ENCODE results near the gene DBNL.

Gene DBNL

DNA sequence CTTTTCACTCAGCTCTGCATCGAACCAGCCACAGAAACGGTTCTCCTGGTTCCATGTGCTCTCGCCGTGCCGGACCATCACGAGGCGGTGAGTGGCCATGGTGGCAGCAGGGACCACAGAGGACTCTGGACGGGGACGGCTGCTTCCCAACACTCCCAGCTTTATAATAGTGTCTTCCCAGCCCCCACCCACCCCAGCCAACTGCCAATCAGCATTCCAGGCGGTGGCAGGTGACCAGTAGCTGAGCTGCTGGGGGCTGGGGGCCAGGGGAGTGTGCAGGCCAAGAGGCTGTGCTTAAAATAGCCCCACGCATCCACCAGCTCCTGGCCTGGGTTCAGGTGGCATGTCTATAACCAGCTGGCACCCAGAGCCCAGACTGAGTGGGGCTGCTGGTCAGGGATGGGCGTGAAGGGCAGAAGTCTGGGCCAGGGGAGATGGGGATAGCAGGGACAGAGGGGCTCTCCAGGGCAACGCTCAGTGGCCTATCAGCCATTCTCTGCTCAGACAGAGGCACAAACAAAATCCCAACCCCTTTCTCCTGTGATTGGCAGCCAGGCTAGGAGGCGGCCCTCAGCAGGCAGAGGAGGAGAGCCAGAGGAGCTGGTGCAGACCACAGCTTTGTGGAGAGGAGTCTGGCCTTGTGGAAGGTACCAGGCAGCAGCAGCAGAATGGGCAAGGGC lies 21.1 kb downstream of the DBNL start, which contains the start of gene PGAM2:
Gene PGAM2 (minus strand): TSS at position 137 of the 680 bp plus-strand sequence. CDS start 38 bp downstream, at position 99.
- TF ChIP-seq GLIS3 (CRISPR knock-in tag; IDR thresholded peaks at IDR 0.05) (0 out of 2 replicates have a peak, but pooled peaks have one; percentile 2), CSDC2 (CRISPR knock-in tag; IDR thresholded peaks at IDR 0.05) (no peak)
- peak; percentile 64 for ATAC-seq

DNA sequence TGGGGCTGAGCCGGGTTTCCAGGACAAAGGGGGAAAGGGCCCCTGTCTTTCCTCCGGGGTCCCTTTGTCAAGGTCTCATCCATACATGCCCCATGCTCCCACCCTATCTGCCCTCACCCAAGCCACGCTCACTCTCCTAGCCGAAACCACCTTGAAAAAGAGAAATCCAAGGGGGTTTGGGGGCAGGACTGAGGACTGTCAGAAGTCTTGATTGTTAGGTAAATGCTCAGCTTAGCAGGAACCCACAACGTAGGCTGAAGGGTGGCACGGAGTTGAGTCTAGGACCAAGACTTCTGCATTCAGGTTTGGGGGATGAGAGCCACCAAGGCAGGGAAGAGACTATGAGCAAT lies 21.6 kb downstream of the DBNL start:
- TF ChIP-seq ARNTL (CRISPR knock-in tag; IDR thresholded peaks at IDR 0.05; ENCODE audit: borderline replicate concordance, low read depth) (peak; percentile 37; the same call in 1 of the 2 replicates), ZFP30 (CRISPR knock-in tag; IDR thresholded peaks at IDR 0.05) (no peak)
- ATAC-seq = no peak

DNA sequence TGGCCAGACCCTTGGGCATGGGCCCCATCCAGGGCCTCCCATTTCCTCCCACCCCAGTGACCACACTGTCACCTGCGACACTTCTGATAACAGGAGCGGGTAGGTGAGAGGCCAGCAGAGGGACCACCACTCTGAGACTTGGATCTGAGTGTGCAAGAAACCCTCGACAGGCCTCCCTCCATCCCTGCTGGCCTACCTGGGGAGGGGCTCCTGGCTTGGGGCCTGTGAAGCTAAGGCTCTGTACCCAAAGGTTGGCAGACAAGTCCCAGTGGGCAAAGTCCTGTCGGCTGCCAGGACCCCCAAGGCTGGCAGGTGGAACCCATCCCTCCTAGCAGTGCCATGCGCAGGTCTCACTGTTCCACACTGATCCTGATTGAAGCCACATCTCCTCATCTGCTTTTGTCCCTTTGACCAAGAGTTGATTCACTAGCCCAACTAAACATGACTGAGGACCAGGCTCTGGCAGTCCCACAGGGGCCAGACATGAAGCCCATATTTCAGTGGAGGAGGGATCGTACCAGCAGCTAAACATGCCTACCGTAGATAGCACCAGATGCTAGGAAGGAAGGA lies 22.1 kb downstream of the DBNL start:
- TF ChIP-seq ZNF565 (CRISPR knock-in tag; conservative IDR thresholded peaks at IDR 0.05; ENCODE audit: low read depth) = no peak
- ATAC-seq = peak; percentile 0

DNA sequence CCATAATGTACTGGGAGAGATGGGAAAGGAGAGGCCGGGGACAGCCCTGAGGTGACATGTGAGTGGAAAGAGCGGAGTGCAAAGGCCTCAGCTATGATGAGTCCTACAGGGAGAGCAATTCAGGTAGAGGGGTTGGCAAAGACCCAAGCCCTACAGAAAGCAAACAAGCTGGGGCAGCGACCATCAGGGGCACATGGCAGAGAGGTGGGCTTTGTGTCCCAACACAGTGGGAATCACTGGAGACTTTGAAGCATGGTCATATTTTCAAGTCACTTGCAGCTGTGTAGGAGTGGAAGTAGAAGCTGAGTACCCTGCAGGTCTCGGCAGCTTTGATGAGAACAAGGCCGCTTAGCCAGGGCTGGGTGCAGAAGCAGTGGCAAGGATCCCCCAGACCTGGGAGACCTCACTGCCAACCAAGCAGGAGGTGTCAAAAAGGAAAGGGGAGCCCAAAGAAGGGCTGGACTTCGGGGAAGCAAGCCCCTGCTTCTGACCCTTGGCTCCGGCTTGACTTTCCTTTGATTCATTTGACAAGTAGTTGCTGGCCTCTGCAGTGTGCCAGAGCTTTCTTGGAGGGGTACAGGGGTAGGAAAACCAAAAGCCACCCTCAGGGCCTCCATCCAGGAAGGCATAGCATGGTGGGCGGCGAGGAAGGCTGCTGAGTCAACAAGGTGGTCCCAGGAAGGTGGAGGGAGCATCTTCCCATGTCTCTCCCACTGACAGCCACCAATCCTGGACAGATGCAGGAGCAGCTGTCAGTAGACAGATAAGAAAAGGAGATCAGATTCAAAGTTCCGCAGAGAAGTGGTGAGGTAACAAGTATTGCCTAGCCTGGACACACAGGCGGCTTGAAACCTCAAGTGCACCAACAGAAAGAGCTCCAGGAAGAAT lies 22.8 kb downstream of the DBNL start:
- peak; percentile 54 for TF ChIP-seq ZC3H10 (CRISPR knock-in tag; IDR thresholded peaks at IDR 0.05)
- no peak; the same call in 1 of the 2 replicates for TF ChIP-seq RARB (CRISPR knock-in tag; IDR thresholded peaks at IDR 0.05)
- TF ChIP-seq OSR1 (CRISPR knock-in tag; IDR thresholded peaks at IDR 0.05) = no peak
- no peak for TF ChIP-seq CSDC2 (CRISPR knock-in tag; IDR thresholded peaks at IDR 0.05)
- 0 out of 2 replicates have a peak, but pooled peaks have one; percentile 71 for TF ChIP-seq ZNF565 (CRISPR knock-in tag; conservative IDR thresholded peaks at IDR 0.05; ENCODE audit: low read depth)
- TF ChIP-seq, protein P1, sequence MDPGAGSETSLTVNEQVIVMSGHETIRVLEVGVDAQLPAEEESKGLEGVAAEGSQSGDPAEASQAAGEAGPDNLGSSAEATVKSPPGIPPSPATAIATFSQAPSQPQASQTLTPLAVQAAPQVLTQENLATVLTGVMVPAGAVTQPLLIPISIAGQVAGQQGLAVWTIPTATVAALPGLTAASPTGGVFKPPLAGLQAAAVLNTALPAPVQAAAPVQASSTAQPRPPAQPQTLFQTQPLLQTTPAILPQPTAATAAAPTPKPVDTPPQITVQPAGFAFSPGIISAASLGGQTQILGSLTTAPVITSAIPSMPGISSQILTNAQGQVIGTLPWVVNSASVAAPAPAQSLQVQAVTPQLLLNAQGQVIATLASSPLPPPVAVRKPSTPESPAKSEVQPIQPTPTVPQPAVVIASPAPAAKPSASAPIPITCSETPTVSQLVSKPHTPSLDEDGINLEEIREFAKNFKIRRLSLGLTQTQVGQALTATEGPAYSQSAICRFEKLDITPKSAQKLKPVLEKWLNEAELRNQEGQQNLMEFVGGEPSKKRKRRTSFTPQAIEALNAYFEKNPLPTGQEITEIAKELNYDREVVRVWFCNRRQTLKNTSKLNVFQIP (CRISPR knock-in tag; IDR thresholded peaks at IDR 0.05; ENCODE audit: borderline replicate concordance, low read depth) = no peak
- TF ChIP-seq ISL1 (CRISPR knock-in tag; IDR thresholded peaks at IDR 0.05) = no peak
- no peak for TF ChIP-seq TOX (CRISPR knock-in tag; IDR thresholded peaks at IDR 0.05; ENCODE audit: borderline replicate concordance)
- no peak for TF ChIP-seq SNAI2 (CRISPR knock-in tag; IDR thresholded peaks at IDR 0.05)
- TF ChIP-seq ZNF8 (CRISPR knock-in tag; IDR thresholded peaks at IDR 0.05) = no peak
- TF ChIP-seq ZNF70 (CRISPR knock-in tag; IDR thresholded peaks at IDR 0.05) = no peak
- TF ChIP-seq ZFP30 (CRISPR knock-in tag; IDR thresholded peaks at IDR 0.05) = no peak
- TF ChIP-seq, protein P2, sequence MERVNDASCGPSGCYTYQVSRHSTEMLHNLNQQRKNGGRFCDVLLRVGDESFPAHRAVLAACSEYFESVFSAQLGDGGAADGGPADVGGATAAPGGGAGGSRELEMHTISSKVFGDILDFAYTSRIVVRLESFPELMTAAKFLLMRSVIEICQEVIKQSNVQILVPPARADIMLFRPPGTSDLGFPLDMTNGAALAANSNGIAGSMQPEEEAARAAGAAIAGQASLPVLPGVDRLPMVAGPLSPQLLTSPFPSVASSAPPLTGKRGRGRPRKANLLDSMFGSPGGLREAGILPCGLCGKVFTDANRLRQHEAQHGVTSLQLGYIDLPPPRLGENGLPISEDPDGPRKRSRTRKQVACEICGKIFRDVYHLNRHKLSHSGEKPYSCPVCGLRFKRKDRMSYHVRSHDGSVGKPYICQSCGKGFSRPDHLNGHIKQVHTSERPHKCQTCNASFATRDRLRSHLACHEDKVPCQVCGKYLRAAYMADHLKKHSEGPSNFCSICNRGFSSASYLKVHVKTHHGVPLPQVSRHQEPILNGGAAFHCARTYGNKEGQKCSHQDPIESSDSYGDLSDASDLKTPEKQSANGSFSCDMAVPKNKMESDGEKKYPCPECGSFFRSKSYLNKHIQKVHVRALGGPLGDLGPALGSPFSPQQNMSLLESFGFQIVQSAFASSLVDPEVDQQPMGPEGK (CRISPR knock-in tag; IDR thresholded peaks at IDR 0.05; ENCODE audit: borderline replicate concordance) = no peak
- TF ChIP-seq GLIS3 (CRISPR knock-in tag; IDR thresholded peaks at IDR 0.05) = peak; percentile 14
- no peak for TF ChIP-seq TCF4 (CRISPR knock-in tag; IDR thresholded peaks at IDR 0.05; ENCODE audit: borderline replicate concordance)
- TF ChIP-seq PPARA (CRISPR knock-in tag; IDR thresholded peaks at IDR 0.05; ENCODE audit: borderline replicate concordance) = no peak
- no peak for TF ChIP-seq BACH2 (CRISPR knock-in tag; IDR thresholded peaks at IDR 0.05; ENCODE audit: borderline replicate concordance)
- no peak for TF ChIP-seq ZFP3 (CRISPR knock-in tag; IDR thresholded peaks at IDR 0.05)
- TF ChIP-seq, protein P3, sequence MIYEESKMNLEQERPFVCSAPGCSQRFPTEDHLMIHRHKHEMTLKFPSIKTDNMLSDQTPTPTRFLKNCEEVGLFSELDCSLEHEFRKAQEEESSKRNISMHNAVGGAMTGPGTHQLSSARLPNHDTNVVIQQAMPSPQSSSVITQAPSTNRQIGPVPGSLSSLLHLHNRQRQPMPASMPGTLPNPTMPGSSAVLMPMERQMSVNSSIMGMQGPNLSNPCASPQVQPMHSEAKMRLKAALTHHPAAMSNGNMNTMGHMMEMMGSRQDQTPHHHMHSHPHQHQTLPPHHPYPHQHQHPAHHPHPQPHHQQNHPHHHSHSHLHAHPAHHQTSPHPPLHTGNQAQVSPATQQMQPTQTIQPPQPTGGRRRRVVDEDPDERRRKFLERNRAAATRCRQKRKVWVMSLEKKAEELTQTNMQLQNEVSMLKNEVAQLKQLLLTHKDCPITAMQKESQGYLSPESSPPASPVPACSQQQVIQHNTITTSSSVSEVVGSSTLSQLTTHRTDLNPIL (CRISPR knock-in tag; IDR thresholded peaks at IDR 0.05; ENCODE audit: low read depth) = no peak
- TF ChIP-seq, protein P4, sequence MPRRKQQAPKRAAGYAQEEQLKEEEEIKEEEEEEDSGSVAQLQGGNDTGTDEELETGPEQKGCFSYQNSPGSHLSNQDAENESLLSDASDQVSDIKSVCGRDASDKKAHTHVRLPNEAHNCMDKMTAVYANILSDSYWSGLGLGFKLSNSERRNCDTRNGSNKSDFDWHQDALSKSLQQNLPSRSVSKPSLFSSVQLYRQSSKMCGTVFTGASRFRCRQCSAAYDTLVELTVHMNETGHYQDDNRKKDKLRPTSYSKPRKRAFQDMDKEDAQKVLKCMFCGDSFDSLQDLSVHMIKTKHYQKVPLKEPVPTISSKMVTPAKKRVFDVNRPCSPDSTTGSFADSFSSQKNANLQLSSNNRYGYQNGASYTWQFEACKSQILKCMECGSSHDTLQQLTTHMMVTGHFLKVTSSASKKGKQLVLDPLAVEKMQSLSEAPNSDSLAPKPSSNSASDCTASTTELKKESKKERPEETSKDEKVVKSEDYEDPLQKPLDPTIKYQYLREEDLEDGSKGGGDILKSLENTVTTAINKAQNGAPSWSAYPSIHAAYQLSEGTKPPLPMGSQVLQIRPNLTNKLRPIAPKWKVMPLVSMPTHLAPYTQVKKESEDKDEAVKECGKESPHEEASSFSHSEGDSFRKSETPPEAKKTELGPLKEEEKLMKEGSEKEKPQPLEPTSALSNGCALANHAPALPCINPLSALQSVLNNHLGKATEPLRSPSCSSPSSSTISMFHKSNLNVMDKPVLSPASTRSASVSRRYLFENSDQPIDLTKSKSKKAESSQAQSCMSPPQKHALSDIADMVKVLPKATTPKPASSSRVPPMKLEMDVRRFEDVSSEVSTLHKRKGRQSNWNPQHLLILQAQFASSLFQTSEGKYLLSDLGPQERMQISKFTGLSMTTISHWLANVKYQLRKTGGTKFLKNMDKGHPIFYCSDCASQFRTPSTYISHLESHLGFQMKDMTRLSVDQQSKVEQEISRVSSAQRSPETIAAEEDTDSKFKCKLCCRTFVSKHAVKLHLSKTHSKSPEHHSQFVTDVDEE (CRISPR knock-in tag; IDR thresholded peaks at IDR 0.05) = 0 out of 2 replicates have a peak, but pooled peaks have one; percentile 8
- peak; percentile 80; the same call in 1 of the 2 replicates for TF ChIP-seq ESRRG (CRISPR knock-in tag; IDR thresholded peaks at IDR 0.05)
- TF ChIP-seq, protein P5, sequence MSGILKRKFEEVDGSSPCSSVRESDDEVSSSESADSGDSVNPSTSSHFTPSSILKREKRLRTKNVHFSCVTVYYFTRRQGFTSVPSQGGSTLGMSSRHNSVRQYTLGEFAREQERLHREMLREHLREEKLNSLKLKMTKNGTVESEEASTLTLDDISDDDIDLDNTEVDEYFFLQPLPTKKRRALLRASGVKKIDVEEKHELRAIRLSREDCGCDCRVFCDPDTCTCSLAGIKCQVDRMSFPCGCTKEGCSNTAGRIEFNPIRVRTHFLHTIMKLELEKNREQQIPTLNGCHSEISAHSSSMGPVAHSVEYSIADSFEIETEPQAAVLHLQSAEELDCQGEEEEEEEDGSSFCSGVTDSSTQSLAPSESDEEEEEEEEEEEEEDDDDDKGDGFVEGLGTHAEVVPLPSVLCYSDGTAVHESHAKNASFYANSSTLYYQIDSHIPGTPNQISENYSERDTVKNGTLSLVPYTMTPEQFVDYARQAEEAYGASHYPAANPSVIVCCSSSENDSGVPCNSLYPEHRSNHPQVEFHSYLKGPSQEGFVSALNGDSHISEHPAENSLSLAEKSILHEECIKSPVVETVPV (CRISPR knock-in tag; IDR thresholded peaks at IDR 0.05) = no peak
- no peak for TF ChIP-seq ARNTL (CRISPR knock-in tag; IDR thresholded peaks at IDR 0.05; ENCODE audit: borderline replicate concordance, low read depth)
- peak; percentile 4 for ATAC-seq
